Ovary (tissue), 3 donors: ENCODE data around the gene USH2A.

ENCODE experiments used
- EP300 ChIP-seq: sonication (generic); formaldehyde crosslinking; IDR thresholded peaks from one replicate; pipeline ENCODE4 v1.6.1; 2017; ENCODE audit warnings: antibody characterized with exemption
- POLR2A ChIP-seq: fragments of 450-650 bp; IDR thresholded peaks from one replicate; pipeline ENCODE4 v1.6.1; 2017; ENCODE audit warnings: antibody characterized with exemption, mild to moderate bottlenecking, moderate library complexity
- TF ChIP-seq, protein P1 (sequence below), 3 donors: fragments of 450-650 bp in 2 of 3; fragments of 200-600 bp in 1 of 3; IDR thresholded peaks; one replicate each; pipeline versions ENCODE4 v1.5.1 to v1.8.0; 2016 to 2022; ENCODE audit warnings: antibody characterized with exemption in 3 of 3, mild to moderate bottlenecking in 1 of 3
- donor health status: DM: no; HTN: no; CAD: no.

DNA sequence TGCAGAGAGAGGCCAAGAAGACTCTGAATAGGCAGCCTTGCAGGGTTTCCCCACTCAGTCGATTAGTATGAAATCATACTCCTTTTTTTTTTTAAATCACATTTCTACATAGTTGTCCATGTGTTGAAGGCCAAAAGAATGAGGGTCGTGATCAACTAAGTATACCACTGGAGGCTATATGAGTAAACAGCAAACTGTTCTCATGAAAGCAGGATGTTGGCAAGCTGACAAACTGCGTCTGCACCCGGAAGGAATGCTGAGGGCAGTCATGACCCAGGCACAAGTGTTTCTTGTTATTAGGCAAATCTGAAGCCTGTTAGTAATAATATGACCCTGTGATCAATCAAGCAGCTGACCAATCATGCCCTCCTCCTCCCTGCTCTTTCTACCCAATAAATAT, 213.2 kb downstream of the USH2A start:
- TF ChIP-seq, protein P1, sequence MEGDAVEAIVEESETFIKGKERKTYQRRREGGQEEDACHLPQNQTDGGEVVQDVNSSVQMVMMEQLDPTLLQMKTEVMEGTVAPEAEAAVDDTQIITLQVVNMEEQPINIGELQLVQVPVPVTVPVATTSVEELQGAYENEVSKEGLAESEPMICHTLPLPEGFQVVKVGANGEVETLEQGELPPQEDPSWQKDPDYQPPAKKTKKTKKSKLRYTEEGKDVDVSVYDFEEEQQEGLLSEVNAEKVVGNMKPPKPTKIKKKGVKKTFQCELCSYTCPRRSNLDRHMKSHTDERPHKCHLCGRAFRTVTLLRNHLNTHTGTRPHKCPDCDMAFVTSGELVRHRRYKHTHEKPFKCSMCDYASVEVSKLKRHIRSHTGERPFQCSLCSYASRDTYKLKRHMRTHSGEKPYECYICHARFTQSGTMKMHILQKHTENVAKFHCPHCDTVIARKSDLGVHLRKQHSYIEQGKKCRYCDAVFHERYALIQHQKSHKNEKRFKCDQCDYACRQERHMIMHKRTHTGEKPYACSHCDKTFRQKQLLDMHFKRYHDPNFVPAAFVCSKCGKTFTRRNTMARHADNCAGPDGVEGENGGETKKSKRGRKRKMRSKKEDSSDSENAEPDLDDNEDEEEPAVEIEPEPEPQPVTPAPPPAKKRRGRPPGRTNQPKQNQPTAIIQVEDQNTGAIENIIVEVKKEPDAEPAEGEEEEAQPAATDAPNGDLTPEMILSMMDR (IDR thresholded peaks at IDR 0.05), result no peak
- no peak for TF ChIP-seq EP300
- no peak for TF ChIP-seq POLR2A
